ENCODE data around the gene TXNDC12. TPM values are rescaled to one million over a fixed set of nuclear protein-coding genes. Genes with fewer than 3 reads are reported as not detected.

Gene TXNDC12
- total RNA-seq, 1 experiment from 2014 or later = 80.9 TPM

DNA sequence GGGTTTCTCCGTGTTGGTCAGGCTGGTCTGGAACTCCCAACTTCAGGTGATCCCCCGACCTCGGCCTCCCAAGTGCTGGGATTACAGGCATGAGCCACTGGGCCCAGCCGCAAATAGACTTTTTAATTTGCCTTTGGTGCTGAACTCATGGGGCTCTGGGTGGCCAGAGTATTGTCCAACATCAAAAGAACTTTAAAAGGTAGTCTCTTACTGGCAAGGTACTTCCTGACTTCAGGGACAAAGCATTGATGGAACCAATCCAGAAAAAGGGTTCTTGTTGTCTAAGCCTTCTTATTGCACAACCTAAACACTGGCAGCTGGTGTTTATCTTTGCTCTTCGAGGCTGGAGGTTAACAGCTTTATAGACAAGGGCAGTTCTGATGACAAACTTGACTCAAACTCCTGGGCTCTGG is 17.6 kb downstream of the TXNDC12 start:
- Mint-ChIP-seq H3K4me3 (no peak overlapping the region), H3K4me1 (peaks cover 9% of the 10 kb centered on the region), H3K9me3 (no peaks in the 10 kb centered on the region), H3K36me3 (peaks cover 24% of the 10 kb centered on the region), H3K27ac (no peak overlapping the region), H3K27me3 (ENCODE audit: low read depth) (no peaks in the 10 kb centered on the region)
- TF ChIP-seq GABPB1 (CRISPR knock-in tag; IDR thresholded peaks at IDR 0.05) (peak; percentile 76), ZNF121 (CRISPR knock-in tag; IDR thresholded peaks at IDR 0.05) (no peak)
- TF ChIP-seq, protein P1, sequence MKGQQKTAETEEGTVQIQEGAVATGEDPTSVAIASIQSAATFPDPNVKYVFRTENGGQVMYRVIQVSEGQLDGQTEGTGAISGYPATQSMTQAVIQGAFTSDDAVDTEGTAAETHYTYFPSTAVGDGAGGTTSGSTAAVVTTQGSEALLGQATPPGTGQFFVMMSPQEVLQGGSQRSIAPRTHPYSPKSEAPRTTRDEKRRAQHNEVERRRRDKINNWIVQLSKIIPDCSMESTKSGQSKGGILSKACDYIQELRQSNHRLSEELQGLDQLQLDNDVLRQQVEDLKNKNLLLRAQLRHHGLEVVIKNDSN (CRISPR knock-in tag; IDR thresholded peaks at IDR 0.05) = no peak
- ChIA-PET POLR2A (no interaction called here), CTCF (no interaction called here)
- DNase-seq (ENCODE audit: low spot score) = no peak
- no peak for ATAC-seq

DNA sequence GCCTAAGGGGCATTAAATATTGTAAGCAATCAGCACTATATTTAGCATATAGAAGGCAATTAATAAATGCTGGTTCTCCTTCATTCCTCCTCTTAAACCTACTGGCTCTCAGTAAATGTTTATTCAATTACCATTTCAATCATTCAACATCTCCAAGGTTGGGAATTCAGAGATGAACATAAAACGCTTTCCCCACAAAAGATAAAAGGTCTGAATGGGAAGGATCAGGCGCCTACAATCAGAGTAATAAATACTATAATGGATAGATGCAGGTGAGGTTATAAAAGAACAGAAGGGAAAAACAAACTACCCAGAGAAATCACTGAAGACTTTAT is 21.0 kb downstream of the TXNDC12 start:
- CTCF ChIA-PET = interaction anchor here (1.3 kb wide), 1 partner anchor 315 kb away, joined by 5 read pairs; no protein-coding TSS in a partner anchor
- POLR2A ChIA-PET = interaction anchor here (1.7 kb wide), 1 partner anchor 21 kb away, joined by 11 read pairs; the partner anchor contains the start of gene TXNDC12
- DNase-seq (ENCODE audit: low spot score) = no peak
- peak overlapping the region; percentile 26 for H3K27ac Mint-ChIP-seq
- no peaks in the 10 kb centered on the region for H3K27me3 Mint-ChIP-seq (ENCODE audit: low read depth)
- ATAC-seq = no peak
- TF ChIP-seq NR3C1 (CRISPR knock-in tag; conservative IDR thresholded peaks at IDR 0.05; ENCODE audit: low read depth) (no peak), ETV6 (CRISPR knock-in tag; IDR thresholded peaks at IDR 0.05) (no peak), TEAD1 (CRISPR knock-in tag; IDR thresholded peaks at IDR 0.05) (no peak), GTF2I (CRISPR knock-in tag; conservative IDR thresholded peaks at IDR 0.05) (no peak), TCF7 (CRISPR knock-in tag; IDR thresholded peaks at IDR 0.05; ENCODE audit: low read depth) (no peak), ZNF416 (CRISPR knock-in tag; IDR thresholded peaks at IDR 0.05) (no peak), NFYB (CRISPR knock-in tag; conservative IDR thresholded peaks at IDR 0.05; ENCODE audit: low read depth) (no peak), RELA (CRISPR knock-in tag; IDR thresholded peaks at IDR 0.05; ENCODE audit: borderline replicate concordance) (no peak), ZNF317 (CRISPR knock-in tag; IDR thresholded peaks at IDR 0.05; ENCODE audit: borderline replicate concordance, low read depth) (no peak), ELF4 (CRISPR knock-in tag; IDR thresholded peaks at IDR 0.05; ENCODE audit: low read depth) (no peak)
- TF ChIP-seq, protein P2, sequence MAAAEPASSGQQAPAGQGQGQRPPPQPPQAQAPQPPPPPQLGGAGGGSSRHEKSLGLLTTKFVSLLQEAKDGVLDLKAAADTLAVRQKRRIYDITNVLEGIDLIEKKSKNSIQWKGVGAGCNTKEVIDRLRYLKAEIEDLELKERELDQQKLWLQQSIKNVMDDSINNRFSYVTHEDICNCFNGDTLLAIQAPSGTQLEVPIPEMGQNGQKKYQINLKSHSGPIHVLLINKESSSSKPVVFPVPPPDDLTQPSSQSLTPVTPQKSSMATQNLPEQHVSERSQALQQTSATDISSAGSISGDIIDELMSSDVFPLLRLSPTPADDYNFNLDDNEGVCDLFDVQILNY (CRISPR knock-in tag; IDR thresholded peaks at IDR 0.05) = no peak
- TF ChIP-seq, protein P3, sequence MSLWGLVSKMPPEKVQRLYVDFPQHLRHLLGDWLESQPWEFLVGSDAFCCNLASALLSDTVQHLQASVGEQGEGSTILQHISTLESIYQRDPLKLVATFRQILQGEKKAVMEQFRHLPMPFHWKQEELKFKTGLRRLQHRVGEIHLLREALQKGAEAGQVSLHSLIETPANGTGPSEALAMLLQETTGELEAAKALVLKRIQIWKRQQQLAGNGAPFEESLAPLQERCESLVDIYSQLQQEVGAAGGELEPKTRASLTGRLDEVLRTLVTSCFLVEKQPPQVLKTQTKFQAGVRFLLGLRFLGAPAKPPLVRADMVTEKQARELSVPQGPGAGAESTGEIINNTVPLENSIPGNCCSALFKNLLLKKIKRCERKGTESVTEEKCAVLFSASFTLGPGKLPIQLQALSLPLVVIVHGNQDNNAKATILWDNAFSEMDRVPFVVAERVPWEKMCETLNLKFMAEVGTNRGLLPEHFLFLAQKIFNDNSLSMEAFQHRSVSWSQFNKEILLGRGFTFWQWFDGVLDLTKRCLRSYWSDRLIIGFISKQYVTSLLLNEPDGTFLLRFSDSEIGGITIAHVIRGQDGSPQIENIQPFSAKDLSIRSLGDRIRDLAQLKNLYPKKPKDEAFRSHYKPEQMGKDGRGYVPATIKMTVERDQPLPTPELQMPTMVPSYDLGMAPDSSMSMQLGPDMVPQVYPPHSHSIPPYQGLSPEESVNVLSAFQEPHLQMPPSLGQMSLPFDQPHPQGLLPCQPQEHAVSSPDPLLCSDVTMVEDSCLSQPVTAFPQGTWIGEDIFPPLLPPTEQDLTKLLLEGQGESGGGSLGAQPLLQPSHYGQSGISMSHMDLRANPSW (CRISPR knock-in tag; conservative IDR thresholded peaks at IDR 0.05; ENCODE audit: low read depth) = no peak
- TF ChIP-seq, protein P4, sequence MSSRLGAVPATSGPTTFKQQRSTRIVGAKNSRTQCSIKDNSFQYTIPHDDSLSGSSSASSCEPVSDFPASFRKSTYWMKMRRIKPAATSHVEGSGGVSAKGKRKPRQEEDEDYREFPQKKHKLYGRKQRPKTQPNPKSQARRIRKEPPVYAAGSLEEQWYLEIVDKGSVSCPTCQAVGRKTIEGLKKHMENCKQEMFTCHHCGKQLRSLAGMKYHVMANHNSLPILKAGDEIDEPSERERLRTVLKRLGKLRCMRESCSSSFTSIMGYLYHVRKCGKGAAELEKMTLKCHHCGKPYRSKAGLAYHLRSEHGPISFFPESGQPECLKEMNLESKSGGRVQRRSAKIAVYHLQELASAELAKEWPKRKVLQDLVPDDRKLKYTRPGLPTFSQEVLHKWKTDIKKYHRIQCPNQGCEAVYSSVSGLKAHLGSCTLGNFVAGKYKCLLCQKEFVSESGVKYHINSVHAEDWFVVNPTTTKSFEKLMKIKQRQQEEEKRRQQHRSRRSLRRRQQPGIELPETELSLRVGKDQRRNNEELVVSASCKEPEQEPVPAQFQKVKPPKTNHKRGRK (CRISPR knock-in tag; IDR thresholded peaks at IDR 0.05; ENCODE audit: borderline replicate concordance) = no peak
- TF ChIP-seq, protein P5, sequence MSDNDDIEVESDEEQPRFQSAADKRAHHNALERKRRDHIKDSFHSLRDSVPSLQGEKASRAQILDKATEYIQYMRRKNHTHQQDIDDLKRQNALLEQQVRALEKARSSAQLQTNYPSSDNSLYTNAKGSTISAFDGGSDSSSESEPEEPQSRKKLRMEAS (CRISPR knock-in tag; IDR thresholded peaks at IDR 0.05) = no peak
- TF ChIP-seq, protein P6, sequence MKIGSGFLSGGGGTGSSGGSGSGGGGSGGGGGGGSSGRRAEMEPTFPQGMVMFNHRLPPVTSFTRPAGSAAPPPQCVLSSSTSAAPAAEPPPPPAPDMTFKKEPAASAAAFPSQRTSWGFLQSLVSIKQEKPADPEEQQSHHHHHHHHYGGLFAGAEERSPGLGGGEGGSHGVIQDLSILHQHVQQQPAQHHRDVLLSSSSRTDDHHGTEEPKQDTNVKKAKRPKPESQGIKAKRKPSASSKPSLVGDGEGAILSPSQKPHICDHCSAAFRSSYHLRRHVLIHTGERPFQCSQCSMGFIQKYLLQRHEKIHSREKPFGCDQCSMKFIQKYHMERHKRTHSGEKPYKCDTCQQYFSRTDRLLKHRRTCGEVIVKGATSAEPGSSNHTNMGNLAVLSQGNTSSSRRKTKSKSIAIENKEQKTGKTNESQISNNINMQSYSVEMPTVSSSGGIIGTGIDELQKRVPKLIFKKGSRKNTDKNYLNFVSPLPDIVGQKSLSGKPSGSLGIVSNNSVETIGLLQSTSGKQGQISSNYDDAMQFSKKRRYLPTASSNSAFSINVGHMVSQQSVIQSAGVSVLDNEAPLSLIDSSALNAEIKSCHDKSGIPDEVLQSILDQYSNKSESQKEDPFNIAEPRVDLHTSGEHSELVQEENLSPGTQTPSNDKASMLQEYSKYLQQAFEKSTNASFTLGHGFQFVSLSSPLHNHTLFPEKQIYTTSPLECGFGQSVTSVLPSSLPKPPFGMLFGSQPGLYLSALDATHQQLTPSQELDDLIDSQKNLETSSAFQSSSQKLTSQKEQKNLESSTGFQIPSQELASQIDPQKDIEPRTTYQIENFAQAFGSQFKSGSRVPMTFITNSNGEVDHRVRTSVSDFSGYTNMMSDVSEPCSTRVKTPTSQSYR (CRISPR knock-in tag; IDR thresholded peaks at IDR 0.05) = no peak
- TF ChIP-seq, protein P7, sequence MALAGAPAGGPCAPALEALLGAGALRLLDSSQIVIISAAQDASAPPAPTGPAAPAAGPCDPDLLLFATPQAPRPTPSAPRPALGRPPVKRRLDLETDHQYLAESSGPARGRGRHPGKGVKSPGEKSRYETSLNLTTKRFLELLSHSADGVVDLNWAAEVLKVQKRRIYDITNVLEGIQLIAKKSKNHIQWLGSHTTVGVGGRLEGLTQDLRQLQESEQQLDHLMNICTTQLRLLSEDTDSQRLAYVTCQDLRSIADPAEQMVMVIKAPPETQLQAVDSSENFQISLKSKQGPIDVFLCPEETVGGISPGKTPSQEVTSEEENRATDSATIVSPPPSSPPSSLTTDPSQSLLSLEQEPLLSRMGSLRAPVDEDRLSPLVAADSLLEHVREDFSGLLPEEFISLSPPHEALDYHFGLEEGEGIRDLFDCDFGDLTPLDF (CRISPR knock-in tag; IDR thresholded peaks at IDR 0.05) = no peak
- TF ChIP-seq, protein P8, sequence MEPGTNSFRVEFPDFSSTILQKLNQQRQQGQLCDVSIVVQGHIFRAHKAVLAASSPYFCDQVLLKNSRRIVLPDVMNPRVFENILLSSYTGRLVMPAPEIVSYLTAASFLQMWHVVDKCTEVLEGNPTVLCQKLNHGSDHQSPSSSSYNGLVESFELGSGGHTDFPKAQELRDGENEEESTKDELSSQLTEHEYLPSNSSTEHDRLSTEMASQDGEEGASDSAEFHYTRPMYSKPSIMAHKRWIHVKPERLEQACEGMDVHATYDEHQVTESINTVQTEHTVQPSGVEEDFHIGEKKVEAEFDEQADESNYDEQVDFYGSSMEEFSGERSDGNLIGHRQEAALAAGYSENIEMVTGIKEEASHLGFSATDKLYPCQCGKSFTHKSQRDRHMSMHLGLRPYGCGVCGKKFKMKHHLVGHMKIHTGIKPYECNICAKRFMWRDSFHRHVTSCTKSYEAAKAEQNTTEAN (CRISPR knock-in tag; IDR thresholded peaks at IDR 0.05) = no peak
- peaks cover 11% of the 10 kb centered on the region for H3K36me3 Mint-ChIP-seq
- H3K9me3 Mint-ChIP-seq = no peaks in the 10 kb centered on the region
- H3K4me3 Mint-ChIP-seq = peak overlapping the region; percentile 93
- H3K4me1 Mint-ChIP-seq = peaks cover 20% of the 10 kb centered on the region

Data from WTC11 (cell line).